Cerebellar nuclear complex (tissue), 1 donor: Measurements from ENCODE around the gene GPR156.
"Not testable (repeated sequence)": the region's sequence is repeated elsewhere in the genome, so short reads cannot be mapped to it uniquely, and the experiment has no call there.

ENCODE experiments used
- DNase-seq, 2 experiments: peaks; one replicate each; lab custom pipeline; 2025; lab: John Stamatoyannopoulos, UW

Gene GPR156

GRCh38 chr3:120274739-120275167 lies 10.3 kb downstream of the GPR156 start:
- no peak for DNase-seq

GRCh38 chr3:120272286-120272685 lies 12.7 kb downstream of the GPR156 start:
- no peak for DNase-seq

DNA sequence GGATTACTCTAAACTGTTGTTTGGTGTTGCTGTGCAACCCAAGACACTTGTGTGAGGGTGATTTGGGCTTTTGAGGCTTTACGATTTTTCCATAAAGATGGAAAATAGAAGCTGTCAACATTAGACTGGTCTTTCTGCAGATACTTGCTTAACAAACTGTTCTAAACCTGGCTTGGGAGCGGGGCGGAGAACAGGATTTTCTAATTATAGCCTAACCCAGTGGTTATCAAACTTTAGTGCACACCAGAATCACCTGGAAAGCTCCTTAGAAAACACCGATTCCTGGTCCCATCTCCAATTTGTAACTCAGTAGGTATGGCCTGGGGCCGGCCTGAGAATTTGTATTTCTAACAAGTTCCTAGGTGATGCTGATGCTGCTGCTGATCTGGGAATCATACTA lies 19.0 kb downstream of the GPR156 start:
- no peak for DNase-seq

- DNase-seq: no peak
Observed at GRCh38 chr3:120264963-120265362, 20.1 kb downstream of the GPR156 start.

GRCh38 chr3:120263792-120264191 lies 21.2 kb downstream of the GPR156 start:
- DNase-seq: no peak

DNA sequence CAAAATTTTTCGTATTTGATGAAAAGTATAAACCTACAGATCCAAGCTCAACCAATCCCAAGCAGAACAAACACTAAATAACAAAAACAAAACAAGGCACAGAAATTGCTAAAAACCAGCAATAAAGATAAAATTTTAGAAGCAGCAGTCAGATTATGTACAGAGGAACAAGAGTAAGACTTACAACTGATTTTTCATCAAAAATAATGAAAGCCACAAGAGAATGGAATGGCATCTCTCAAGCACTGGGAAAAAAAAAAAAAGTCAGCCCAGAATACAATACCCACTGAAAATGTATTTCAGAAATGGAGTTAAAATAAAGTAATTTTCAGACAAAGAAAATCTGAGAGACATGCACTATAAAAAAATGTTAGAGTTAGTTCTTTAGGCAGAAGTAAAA lies 27.0 kb downstream of the GPR156 start:
- DNase-seq: no peak

DNA sequence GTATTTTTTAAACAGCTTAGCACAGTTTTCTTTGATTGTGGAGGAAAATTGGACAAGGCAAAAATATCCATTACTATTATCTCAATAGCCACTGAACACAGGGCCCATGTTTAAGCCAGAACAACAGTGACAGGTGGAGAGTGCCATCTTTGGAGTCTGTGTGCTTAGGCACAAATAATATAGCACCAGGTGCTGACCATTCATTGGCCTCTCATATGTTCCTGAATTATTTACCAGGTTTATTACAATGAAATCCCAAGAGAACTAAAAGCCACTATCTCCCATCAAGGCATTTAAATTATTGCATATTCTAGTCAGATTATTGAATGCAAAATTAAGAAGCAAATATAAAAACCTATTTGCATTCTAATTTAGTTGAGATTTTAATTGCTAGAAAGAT lies 39.6 kb downstream of the GPR156 start:
- no peak for DNase-seq

GRCh38 chr3:120244834-120245225 lies 40.2 kb downstream of the GPR156 start:
- DNase-seq: no peak

DNA sequence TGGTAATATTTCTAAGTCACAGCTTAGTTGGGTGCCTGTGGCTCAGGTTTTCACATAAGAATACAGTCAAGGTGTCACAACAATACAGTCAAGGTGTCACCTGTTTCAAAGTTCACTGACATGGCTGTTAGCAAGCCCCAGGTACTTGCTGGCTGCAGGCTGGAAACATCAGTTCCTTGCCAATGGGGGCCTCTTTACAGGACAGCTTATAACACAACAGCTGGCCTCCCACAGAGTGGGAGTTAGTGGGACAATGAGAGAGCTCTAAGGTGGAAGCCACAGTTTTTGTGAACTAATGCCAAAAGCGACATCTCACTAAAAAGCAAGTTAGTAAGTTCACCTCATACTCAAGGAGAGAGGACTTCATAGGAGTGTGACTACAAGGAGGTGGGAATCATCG lies 45.4 kb downstream of the GPR156 start:
- no peak for DNase-seq

DNA sequence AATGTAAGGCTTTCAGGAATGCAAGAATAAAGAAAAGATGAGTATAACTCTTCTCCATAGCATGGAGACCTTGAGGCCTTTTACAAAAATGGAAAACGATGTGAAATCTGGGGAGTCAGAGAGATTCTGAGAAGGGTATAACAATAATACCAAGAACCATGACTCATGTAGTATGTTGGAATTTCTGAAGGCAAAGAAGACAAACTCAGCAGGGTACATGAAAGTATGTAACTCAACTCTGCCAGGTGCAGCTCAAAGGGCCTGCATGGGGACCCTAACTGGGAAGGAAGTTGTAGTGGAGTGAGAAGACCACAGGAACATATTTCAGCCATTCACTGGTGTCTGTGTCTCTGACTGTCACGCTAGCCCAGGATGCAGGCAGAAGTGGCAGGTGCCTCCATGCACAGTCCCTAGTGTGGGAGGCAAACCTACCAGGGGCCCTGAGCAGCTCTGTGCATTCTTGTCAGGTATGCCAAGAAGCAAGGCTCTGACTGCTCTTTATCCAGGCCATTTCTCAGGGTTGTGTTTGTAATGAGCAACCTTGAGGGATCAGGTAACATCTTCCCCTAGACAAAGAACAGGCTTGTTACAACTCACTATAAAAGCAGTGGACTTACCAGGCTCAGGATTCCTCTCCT lies 57.2 kb downstream of the GPR156 start:
- DNase-seq: no peak

GRCh38 chr3:120224237-120224636 lies 60.8 kb downstream of the GPR156 start:
- DNase-seq: no peak

GRCh38 chr3:120218981-120219380 lies 66.0 kb downstream of the GPR156 start:
- no peak for DNase-seq

GRCh38 chr3:120216633-120217032 lies 68.4 kb downstream of the GPR156 start:
- not testable (repeated sequence) for DNase-seq

- DNase-seq: no peak
Observed at GRCh38 chr3:120214176-120214575, 70.8 kb downstream of the GPR156 start.

DNA sequence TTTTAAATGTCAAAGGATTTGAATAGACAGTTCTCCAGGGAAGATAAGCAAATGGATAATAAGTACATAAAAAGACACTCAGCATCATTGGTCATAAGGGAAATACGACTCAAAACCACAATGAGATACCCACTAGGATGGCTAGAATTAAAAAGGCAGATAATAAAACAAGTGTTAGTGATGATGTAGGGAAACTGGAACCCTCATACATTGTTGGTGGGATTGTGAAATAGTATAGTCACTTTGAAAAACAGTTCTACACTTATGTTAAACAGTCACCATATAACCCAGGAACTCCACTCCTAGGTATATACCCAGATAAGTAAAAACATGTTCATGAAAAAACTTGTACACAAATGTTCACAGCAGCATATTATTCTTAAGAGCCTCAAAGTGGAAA lies 72.5 kb downstream of the GPR156 start:
- no peak for DNase-seq

DNA sequence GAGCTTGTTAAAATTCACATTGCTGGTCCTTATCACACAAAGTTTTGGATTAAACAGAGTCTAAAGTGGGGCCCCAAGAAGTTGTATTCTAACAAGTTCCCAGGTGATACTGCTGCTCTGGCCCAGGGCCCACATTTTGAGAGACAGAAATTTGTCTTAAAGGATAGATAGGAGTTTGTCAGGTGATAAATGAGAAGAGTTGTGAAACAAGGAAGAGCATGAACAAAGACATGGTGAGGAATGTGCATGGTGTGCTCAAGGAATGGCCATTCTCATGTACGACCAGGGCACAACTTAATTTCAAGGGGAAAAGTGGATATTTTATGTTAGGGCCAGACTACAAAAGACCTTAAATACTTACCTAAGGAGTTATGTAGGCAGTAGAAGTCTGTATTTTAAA lies 75.6 kb downstream of the GPR156 start:
- DNase-seq: no peak

DNA sequence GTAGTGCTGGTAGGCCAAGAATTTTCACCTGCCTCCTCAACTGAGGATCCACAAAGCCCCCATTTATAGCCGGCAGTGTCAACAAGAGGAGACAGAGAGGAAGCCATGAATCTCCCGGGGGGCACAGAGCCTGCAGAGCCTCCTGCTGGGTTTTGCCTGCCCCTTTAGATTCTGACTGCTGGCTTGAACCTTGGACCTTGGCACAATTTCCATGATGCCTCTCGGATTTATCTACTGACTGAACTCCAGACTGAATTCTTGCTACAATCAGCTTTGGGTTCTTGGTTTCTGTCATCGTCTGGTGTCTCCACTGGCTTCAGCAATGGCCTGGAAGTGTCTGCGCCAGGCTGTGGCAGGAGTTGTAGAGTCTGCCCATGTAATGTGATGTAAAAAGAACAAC lies 80.7 kb downstream of the GPR156 start:
- DNase-seq: no peak

GRCh38 chr3:120203621-120204020 lies 81.4 kb downstream of the GPR156 start:
- no peak for DNase-seq

- DNase-seq: peak; percentile 86 to 92
Observed at GRCh38 chr3:120203016-120203415, 82.0 kb downstream of the GPR156 start.

GRCh38 chr3:120202363-120202762 lies 82.7 kb downstream of the GPR156 start:
- DNase-seq: no peak

DNA sequence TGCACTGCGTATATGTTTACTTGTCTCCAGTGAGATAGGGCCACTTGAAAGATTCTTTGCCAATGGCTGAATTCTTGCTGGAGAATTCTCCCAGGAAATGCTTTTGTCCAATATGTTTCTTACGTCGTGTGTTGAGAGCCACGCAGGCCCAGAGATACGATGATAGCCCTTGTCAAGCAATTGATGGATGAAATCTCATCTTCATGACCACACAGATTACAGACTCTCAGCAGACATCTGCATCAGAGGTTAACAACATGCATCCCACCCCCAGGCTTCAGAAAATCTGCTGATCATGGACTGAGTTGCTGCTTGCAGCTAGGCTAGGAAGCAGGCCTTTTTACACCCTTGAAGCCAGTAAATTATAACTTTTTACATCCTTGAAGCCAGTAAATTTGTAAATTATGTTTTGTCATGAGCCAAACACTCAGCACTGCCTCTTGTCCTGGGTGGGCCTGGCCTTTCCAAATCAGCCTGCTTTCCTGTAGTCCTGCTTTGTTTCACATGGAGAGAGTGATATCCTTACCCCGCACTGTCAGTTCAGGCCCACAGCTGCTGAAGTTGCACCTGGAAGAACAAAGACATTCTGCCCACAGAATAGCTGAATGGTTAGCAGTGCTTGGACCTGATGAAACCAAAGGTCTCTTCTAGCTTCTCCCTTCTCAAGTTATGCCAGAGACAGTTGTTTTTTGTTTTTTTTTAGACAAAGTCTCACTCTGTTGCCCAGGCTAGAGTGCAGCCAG lies 84.4 kb downstream of the GPR156 start:
- DNase-seq: no peak

- peak in 1 of 2 experiments; percentile 6 for DNase-seq
Observed at GRCh38 chr3:120198305-120198878, 86.6 kb downstream of the GPR156 start.

DNA sequence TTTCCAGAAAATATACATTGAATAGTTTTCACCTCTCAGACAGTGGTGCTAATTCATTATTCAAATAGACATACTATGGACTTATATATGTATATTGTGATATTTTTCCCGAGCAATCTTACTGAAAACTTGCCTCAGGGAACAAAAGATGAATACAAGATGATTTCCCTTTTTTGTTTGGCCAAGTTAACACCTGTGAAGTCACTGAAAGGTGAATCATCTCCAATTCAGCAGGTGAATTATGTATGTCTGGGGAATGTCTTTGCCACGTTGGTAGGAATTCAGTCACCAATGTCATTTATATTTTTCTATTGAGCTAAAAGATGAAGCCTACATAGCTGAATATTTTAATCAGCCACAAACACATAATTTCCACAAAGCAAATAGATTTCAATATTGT lies 88.2 kb downstream of the GPR156 start:
- DNase-seq: no peak
